ENCODE data around the gene LMF1. TPM values are rescaled to one million over a fixed set of nuclear protein-coding genes. Genes with fewer than 3 reads are reported as not detected.
"Not testable (repeated sequence)": the region's sequence is repeated elsewhere in the genome, so short reads cannot be mapped to it uniquely, and the experiment has no call there.

Gene LMF1
- polyA plus RNA-seq, 10 donors = 7.7 to 13.5 (median 10.4) TPM

DNA sequence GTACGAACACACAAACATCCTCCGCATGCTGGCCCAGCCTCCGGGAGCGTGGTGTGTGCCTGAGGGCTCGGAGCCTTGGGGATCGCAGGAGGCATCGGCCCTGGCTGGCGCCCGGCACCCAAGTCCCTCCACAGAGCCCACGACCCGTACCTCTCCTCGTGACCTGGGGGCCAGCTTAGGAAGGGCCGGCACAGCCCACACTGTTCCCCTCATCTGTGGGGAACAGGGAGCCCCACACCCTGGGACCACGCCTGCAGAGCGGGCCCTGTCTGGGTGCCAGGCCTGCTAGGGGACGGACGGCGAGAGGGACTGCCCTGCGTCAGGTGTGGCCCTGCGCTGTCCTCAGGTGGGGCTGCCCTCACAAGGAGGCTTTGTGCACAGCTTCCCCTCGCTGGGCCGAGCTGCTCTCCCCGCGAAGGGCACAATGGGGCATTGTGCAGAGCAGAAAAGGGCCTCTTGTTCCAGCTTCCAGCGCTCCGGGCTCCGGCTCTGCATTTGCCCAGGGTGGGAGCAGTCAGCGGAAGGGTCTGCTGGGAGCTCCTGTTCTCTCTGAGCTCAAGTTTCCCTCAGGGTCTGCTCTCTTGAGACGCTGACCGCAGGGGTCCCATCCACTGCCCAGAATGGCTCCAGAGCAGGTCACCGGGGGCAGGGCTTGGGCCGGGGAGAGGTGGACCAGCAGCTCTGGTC lies 1.7 kb upstream of the LMF1 start:
- peak in 1 of 3 donors; percentile 38 for DNase-seq

GRCh38 chr16:971981-972315 lies 1.2 kb upstream of the LMF1 start:
- no peak for DNase-seq

GRCh38 chr16:971582-971905 lies 760 bp upstream of the LMF1 start:
- no peak for DNase-seq

DNA sequence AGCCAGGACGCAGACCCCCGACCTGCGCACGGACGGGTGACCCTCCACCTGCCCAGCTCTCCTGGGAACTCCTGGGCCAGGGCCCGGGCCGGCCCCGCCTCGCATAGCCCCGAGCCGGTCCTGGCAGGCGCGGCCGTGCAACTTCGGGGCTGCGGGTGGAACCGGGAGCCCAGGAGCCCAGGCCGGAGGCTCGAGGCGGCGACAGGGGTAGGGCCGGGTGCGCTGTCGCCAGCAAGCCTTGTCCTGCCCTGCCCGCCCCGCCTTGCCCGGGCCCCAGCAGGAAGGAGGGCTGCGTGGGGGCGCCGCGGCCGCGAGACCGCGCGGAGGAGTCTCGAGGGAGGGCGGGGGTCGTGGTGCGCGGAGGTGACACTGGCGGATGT lies 408 bp downstream of the LMF1 start:
- DNase-seq = no peak

- peak in 2 of 3 donors; percentile 55 to 86 for DNase-seq
Measured at GRCh38 chr16:969508-970385, 1.0 kb downstream of the LMF1 start.

- no peak for DNase-seq
Measured at GRCh38 chr16:968620-969019, 2.2 kb downstream of the LMF1 start.

DNA sequence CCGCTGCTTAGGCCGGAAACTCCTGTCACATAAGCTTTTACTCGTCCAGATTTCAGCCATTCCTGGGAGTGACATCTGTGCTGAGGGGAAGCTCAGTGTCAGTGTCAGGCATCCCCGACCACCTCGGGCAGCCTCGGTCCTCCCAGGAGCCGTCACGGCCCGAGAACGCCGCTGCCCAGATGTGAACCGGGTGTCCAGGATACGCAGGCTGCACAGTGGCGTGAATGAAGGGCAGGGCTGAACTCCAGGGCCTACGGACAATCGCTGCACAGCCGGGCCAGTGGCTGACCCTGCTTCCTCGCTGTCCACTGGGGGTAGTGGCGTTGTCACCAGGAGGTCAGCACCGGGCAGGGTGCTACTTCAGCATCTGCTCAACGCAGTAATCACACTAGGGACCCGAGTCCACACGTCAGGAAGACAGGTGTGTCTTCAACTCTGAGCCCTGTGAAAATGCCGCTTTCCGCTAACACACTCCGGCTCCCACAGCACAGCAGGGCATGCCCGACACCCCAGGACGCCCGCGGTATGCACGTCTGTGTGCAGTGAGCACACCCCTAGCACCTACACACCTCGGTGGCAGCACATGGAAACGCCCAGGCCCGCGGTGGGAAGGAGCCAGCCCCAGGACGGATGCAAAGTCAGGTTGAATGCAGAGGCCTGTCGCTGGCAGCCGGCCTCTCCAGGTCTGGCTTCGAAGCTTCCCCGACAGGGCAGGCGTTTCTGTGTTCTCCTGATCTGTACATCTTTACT lies 3.1 kb downstream of the LMF1 start:
- no peak for DNase-seq

- DNase-seq = no peak
Measured at GRCh38 chr16:967077-967541, 3.7 kb downstream of the LMF1 start.

GRCh38 chr16:966505-966904 lies 4.3 kb downstream of the LMF1 start:
- no peak for DNase-seq

GRCh38 chr16:966035-966434 lies 4.7 kb downstream of the LMF1 start:
- DNase-seq = no peak

DNA sequence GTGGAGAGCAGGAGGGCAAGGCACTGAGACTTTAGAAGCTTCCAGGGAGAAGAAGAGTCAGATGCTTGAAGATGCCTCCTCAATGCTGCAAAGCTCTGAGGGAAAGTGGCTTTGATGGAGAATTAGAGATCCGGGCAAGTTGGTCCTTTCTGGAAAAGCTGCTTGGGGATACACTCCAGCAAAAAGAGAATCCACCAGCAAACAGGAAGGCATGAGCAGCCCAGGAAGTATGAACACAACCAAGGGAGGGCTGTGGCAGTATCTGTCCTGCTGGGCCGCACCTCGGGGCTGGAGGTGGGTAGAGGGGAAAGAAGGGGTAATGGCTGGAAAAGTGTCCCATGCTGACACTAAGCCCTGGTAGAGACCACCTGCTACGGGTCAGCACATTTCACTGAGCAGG lies 5.3 kb downstream of the LMF1 start:
- DNase-seq = no peak

DNA sequence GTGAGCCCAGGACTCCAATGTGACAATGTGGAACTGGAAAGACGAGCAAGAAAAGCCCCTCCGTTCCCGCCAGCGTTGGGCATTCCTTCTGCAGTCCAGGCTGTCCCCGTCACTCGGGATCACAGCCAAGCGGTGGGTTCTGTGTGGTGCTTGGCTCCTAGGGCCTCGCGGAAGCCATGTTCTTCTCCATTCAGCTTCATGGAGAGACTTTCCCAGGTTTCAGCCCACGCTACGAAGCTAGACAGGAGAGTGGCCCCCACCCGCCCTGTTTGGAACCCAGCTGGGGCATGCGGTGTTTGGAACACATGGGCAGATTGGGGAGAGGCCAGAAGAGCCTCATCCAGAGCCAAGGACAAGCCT lies 5.8 kb downstream of the LMF1 start:
- no peak for DNase-seq

DNA sequence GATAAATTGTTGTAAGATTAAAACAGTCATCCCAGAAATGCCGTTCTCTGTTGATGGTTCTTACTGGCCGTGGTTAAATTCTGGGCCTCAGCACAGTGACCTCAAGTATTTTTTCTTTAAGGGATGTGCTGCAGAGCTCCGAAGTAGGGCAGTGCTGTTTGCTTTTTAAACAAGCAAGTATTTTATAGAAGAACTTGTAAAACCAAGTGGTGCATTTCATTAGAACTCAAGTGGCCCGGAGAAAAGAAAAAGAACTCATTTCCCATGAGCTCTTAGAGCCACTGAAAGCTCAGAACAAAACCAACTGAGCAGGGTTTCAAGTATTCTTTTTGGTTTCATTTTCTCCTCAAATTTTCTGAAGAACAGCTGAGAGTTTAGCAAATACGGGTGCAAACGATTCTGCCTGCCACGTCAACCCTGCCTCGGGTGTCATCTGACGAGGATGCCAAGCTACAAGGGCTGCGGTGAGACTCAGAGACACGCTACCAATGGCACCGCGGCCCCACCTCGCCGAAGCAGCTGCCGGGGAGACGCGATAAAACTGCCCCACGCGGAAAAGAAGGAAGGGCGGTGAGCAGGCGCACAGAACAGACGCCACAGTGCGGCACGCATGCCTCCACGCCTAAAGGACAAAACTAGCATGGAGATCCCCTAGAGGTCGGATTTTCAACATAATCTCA lies 6.3 kb downstream of the LMF1 start:
- DNase-seq = no peak

GRCh38 chr16:963913-964312 lies 6.9 kb downstream of the LMF1 start:
- DNase-seq = no peak

- no peak for DNase-seq
Measured at GRCh38 chr16:962901-963814, 7.6 kb downstream of the LMF1 start.

DNA sequence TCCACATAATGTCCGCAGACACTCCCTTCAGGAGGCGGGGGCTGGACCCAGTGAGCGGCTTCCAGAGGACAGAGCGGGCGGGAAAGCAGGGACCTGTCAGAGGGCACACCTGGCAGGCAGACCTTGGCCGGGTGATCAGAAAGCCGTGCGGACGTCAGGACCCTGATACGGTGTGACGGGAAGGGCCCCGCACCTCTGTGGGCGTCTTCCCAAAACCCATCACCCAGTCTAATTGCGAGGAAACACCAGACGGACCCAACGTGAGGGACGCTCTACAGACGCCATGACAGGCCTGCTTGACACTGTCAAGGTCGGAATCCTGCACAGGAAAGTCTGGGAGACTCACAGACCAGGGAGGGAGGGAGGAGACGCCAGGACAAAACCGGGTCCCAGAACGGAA lies 8.4 kb downstream of the LMF1 start:
- DNase-seq = no peak

DNA sequence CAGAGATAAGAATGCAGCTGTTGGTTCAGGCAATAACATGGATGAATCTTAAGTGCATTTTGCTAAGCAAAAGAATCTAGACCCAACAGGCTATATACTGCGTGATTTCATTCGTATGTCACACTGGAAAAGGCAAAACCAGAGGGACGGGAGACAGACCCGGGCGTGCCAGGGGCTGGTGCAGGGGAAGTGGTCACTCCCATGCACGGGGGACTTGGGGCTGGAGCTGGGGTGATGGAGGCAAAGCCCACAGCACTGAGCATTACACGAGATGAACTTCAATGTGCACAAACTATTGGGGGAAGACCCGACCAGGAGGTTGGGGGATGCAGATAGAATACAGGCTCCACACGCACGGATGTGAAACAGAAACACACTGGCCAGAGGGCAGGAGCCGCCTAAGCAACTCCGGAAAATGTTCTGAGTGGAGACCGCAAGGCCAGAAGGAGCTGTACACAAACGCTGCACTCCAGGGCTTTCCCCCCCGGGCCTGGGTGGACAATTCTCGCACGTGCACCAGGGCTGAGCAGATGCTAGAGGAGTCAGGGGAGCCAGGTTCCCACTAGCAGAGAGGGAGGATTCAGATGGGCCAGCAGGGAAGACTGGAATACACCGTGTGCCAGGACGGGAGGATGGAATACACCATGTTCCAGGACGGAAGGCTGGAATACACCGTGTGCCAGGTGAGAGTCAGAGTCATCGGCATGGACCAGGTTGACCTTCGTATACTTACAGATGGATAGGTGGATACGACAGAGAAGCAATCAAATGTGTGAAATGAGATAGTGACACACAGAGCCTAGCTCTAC lies 11.3 kb downstream of the LMF1 start:
- DNase-seq = no peak

DNA sequence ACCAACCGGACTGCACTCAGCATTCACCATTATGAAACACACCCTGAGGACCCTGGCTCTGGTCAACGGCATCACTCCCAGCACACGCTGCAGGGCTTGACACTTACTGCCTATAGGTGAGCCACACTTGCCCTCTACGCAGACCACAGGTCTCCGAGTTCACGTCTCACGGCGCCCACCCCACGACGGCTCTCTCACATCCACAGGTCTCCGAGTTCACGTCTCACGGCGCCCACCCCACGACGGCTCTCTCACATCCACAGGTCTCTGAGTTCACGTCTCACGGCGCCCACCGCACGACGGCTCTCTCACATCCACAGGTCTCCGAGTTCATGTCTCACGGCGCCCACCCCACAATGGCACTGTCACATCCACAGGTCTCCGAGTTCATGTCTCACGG lies 15.0 kb downstream of the LMF1 start:
- DNase-seq = not testable (repeated sequence)

DNA sequence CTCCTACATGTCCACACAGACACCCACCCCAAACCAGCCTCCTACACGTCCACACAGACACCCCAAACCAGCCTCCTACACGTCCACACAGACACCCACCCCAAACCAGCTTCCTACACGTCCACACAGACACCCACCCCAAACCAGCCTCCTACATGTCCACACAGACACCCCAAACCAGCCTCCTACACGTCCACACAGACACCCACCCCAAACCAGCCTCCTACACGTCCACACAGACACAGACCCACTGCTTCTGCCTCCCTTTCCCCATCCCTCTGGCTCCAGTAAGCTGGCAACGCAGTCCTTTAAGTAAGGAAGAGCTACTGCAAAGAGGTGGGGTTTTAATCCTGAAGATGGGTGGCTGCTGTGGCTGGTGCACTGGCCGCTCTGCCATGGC lies 17.0 kb downstream of the LMF1 start:
- DNase-seq = not testable (repeated sequence)

DNA sequence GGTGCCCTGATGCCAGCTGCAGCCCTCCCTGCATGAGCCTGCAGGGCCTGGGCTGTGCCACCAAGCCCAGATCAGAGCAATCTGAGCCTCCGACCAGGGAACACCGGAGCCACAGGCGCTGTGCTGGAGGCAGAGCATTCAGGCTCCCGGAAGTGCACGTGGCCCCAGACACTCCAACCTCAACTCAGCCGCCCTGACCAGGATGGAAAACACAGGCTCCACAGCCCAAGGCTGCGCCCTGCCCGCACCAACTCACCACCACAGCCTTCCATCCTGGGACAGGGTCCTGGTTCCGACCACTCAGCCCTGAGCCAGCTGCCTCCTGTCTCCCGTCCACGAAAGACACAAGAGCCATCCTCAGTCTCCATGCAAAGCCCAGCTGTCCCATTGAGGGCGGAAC lies 18.5 kb downstream of the LMF1 start:
- DNase-seq = no peak

Data from muscle of back (tissue), 11 donors.